GM19455 (cell line): ENCODE measurements around the gene CTNNA2.

ENCODE experiments used
- ATAC-seq: cut with Tn5 transposase; IDR thresholded peaks from one replicate; pipeline ENCODE4 v1.9.1; 2021; ENCODE audit not compliant: unreplicated experiment

CTNNA2 gene

GRCh38 chr2:79700651-79701050 lies 187.8 kb downstream of the CTNNA2 start:
- no peak for ATAC-seq

- ATAC-seq = no peak
Observed at GRCh38 chr2:79702905-79703304, 190.1 kb downstream of the CTNNA2 start.

DNA sequence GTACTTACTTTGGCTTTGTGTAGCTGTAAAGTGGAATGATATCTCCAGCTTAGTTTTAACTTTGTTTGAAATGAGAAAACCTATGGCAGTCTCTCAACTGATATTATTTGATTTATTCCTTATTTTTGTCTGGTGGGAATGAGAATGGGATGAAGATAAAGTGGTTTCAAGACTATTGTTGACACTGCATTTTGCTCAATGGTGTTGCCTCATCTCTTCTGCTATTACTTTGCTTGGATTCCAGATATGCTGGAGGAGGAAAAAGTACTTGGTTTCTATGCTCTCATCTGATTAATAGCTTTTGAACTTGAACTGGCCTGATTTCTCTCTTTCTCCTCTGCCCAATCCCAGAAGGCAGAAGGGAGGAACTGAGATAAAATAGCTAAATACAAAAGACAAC lies 198.2 kb downstream of the CTNNA2 start:
- no peak for ATAC-seq

DNA sequence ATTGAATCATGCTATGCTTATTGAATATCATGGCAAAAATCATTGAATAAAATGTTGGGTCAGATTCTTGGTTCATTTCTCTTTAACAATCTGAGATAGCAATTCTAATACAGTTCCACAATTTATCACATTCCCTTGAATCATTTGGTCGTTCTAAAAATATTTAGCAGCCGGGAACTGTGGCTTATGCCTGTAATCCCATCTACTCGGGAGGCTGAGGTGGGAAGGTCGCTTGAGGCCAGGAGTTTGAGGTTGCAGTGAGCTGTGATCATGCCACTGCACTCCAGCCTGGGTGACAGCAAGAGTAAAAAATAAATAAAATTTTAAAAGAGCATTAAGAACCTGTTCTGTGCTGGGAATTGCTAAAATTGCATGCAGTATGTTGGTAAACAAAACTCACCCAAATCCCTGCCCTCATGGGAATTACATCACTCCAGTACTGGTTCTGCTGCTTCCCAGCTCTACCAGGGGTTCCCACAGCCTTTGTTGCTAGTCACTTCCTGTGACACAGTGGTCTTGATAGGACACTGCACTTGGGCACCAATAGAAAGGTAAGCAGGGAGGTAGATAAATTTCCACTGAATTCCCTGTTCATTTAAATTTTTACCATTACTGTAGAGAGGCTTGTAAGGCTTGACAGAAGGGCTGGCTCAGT lies 200.4 kb downstream of the CTNNA2 start:
- ATAC-seq = no peak

GRCh38 chr2:79714283-79714682 lies 201.4 kb downstream of the CTNNA2 start:
- ATAC-seq = no peak

DNA sequence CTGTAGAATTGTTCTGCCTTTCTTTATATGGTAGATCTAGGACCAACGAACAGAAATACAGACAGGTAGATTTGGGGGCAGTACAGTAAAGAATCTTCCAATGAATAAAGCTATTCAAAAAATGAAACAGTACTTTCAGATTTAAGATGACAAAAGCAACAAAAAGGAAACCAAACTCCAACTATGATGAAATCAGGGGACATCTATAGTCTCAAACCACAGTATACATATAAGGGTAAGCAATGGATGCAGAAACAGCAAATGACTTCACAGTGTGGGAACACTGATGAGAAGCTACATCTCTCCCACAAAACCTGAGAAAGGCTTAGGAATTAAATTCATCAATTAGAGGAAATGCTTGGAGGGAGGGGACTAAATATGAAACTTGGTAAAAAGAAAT lies 202.5 kb downstream of the CTNNA2 start:
- ATAC-seq = no peak

DNA sequence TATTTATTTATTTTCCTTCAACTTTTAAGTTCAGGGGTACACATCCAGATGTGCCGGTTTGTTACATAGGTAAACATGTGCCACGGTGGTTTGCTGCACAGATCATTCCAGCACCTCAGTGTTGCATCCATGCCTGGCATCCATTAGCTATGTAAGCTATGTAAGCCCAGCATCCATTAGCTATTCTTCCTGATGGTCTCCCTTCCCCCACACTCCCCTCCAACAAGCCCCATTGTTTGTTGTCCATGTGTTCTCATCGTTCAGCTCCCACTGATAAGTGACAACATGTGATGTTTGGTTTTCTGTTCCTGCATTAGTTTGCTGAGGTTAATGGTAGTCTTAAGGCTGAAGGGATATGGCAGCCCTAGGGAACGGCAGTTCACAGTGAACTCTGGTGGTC lies 203.4 kb downstream of the CTNNA2 start:
- no peak for ATAC-seq

DNA sequence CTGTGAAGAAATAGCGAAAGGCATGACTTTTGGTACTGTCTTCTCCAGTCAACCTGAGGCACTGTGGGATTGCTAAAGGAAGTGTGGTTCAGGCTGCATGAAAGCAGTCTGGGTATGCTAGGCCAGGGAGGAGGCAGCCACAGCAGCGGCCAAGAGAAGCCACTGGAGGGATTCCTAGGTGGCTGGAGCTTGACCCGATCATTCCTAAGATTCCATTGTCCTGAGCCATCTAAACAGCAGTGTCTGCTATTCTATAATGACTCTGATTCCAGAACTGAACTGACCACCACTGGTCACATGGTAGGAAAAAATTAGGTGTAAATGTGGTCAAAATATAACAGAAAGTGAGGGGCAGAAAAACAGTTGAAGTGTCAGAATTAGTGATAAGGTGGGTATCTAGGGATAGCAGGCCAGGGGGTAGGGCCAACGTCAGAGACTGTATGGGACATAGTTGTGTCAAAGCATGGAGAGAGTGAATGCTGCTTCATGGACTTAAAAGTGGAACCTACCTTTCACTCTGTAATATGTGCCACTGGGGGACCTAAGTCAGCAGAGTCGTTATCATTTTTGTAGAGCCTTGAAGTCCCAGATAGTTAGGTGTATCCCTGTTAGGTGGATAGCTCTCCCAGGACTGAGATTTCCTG lies 204.6 kb downstream of the CTNNA2 start:
- no peak for ATAC-seq

GRCh38 chr2:79721061-79721460 lies 208.2 kb downstream of the CTNNA2 start:
- no peak for ATAC-seq

DNA sequence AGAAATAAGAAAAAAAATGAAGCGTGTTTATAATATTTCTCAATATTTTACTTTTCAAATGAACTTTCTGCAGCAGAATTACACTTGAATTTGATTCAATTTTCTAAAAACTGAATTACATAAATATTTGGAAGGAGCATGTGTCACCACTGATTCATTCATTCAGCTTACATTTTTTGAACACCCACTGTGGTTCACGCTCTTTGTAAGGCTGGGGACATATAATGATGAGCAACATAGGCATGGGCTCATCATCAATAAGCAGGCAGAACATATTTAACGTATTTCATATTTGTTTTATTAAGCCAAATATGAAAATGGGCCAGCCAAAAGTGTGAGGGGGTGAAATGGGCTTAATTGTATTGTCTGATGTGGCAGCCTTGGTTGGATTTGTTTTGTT lies 209.1 kb downstream of the CTNNA2 start:
- no peak for ATAC-seq

DNA sequence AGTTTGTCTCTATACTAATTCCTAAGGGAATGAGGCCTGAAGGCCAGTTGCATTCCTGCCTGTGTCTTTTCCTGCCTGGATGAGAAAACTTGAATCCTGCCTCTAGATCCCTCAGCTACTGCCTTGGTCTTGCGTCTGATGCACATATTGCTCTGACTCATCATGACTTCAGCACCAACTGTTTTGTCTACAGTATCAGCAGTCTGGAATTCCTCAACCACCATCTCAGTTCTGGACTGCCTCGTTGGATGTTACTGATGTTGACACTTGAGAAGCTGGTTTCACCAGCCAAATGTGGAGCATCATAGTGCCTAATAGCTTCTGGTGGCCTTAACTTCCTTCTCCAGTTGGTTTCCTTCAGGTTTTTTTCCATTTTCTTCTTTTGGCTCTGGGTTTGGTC lies 211.0 kb downstream of the CTNNA2 start:
- no peak for ATAC-seq

GRCh38 chr2:79729532-79729931 lies 216.7 kb downstream of the CTNNA2 start:
- no peak for ATAC-seq

GRCh38 chr2:79734518-79734917 lies 221.7 kb downstream of the CTNNA2 start:
- no peak for ATAC-seq

GRCh38 chr2:79740879-79741443 lies 228.1 kb downstream of the CTNNA2 start:
- ATAC-seq = no peak

DNA sequence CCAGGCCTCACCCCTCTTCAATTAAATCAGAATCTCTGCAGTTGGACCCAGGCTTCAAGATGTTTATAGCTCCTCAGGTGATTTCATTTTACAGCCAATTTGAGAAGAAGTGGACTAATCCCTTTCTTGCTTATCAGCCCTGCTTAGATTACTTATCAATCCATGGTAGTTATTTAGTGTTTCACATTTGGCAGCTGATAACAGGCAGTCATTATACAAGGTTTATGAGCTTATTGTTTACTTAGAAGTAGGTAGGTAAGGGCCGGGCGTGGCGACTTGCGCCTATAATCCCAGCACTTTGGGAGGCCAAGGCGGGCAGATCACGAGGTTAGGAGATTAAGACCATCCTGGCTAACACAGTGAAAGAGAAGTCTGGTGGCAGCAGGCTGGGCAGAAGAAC lies 237.5 kb downstream of the CTNNA2 start:
- no peak for ATAC-seq

- ATAC-seq = no peak
Observed at GRCh38 chr2:79757526-79757925, 244.7 kb downstream of the CTNNA2 start.

DNA sequence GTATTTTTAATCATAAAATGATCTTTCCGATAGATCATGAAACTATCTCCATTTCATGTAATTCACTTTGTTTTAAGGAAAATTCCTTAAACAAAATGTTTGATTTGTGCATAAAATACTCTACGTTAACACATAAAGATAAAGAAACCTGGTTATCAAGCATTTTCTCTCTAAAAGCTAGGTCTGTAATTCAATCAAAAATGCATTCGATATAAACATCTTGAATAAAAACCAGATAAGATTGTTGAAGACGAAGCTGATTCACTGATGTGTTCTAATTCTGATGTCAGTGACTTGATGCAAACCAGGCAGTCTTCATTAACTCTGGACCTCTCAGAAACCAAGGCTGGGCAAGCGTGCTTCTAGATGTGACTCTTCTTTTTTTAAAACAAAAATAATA lies 245.2 kb downstream of the CTNNA2 start:
- no peak for ATAC-seq

GRCh38 chr2:79758749-79759282 lies 246.0 kb downstream of the CTNNA2 start:
- no peak for ATAC-seq

DNA sequence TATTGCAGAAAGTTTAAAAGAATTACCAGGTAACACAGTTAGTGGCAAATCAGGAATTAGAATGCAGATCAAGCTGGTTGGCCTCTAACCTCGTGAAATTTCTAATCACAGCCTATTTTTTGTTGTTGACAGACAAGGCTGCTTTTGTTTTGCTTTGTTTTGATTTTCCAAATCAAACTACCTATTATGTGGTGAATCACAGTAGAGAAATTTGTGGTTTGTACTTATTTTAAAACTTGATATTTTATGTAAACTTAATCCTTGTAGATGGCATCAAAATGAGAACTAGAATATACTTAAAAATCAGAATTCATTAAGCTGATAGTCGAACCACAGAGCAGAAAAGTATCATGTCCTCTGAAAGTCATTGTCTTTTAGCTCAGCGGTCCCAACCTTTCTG lies 258.1 kb downstream of the CTNNA2 start:
- no peak for ATAC-seq

- ATAC-seq = no peak
Observed at GRCh38 chr2:79771493-79771892, 258.6 kb downstream of the CTNNA2 start.

DNA sequence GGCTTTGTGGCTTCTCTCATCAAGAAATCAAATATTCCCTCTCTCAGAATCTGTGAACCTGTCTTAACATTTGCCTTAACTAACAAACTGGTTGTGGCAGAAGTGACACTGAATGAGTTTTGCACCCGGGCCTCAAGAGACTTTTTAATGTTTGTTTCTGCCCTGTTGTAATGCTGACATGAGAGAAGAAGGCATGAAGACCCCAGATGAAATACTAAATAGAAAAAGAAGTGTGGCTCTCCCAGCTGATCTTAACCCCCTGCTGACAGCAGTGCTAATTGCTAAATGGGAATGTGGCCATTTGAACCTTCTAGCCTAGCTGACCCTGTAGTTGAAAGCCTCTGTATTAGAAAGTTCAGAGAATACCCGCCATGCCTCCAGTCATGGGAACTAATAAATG lies 261.2 kb downstream of the CTNNA2 start:
- ATAC-seq = no peak

DNA sequence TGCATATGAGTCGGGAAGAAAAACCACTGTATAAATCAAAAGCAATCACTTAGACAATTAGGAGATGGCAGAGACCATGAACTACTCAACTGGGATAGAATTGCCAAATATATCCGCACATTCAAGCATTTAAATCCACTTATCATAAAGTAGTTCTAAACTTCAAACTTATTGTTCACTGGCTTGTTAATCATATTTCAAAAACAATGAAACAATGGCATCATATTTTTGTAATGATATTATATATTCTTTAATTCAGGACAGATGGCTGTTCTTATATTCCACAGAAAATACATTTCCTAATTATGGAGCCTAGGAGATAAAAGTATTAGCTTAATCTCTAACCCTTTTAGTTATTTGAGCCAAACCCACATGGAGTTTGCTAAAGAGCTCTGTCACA lies 263.6 kb downstream of the CTNNA2 start:
- no peak for ATAC-seq
